Right lobe of liver (tissue), 6 donors: Measurements from ENCODE around the gene FSTL4. TPM values are rescaled to one million over a fixed set of nuclear protein-coding genes. Genes with fewer than 3 reads are reported as not detected.

Experiments used
- ATAC-seq, 4 donors: fragments of 200-7000 bp; cut with Tn5 transposase; one replicate each; pipeline ENCODE4 v1.9.1; 2020; ENCODE audit warnings: mild to moderate bottlenecking in 4 of 4, moderate library complexity in 4 of 4
- DNase-seq, 3 donors: peaks; one replicate each; pipeline ENCODE4 v3.0.0-alpha.2; 2020
- H3K27ac ChIP-seq, 3 donors: fragments of 200-600 bp; one replicate each; pipeline ENCODE4 v1.8.0; 2022
- H3K27me3 ChIP-seq, 2 donors: fragments of 200-600 bp; one replicate each; pipeline ENCODE4 v1.8.0; 2022
- H3K36me3 ChIP-seq, 4 donors: fragments of 200-600 bp; sonication (generic) in 1 of 4; one replicate each; pipeline versions ENCODE4 v1.5.1 to v1.8.0; 2017 to 2022; ENCODE audit warnings: control low read depth in 1 of 4
- H3K4me1 ChIP-seq, 4 donors: fragments of 200-600 bp; sonication (generic) in 1 of 4; one replicate each; pipeline versions ENCODE4 v1.5.1 to v1.8.0; 2017 to 2022; ENCODE audit warnings: control low read depth in 1 of 4
- H3K4me3 ChIP-seq, 3 donors: fragments of 200-600 bp; one replicate each; pipeline ENCODE4 v1.8.0; 2022
- H3K9me3 ChIP-seq, 4 donors: fragments of 200-600 bp; sonication (generic) in 1 of 4; one replicate each; pipeline versions ENCODE4 v1.5.1 to v1.8.0; 2017 to 2022; ENCODE audit warnings: control low read depth in 1 of 4
- CTCF ChIP-seq, 4 donors: fragments of 200-600 bp in 3 of 4; fragments of 450-650 bp in 1 of 4; IDR thresholded peaks; one replicate each; pipeline versions ENCODE4 v1.5.1 to v1.8.0; 2016 to 2022; ENCODE audit warnings: antibody characterized with exemption in 4 of 4, mild to moderate bottlenecking in 2 of 4
- POLR2A ChIP-seq: fragments of 450-650 bp; IDR thresholded peaks from one replicate; pipeline ENCODE4 v1.6.1; 2017; ENCODE audit warnings: antibody characterized with exemption, mild to moderate bottlenecking
- WGBS: methylation state at CpG from one replicate; pipeline ENCODE4 v1.1.6; 2018; ENCODE audit warnings: low coverage, low lambda C conversion rate; ENCODE audit not compliant: insufficient coverage; ENCODE audit errors: missing lambda C conversion rate; 5-methylcytosine and 5-hydroxymethylcytosine counted together
- intact Hi-C, 2 donors: fragments of 100-400 bp; cut with DNase I; formaldehyde crosslinking; loops; one replicate each; pipeline versions ENCODE4 v1.11.2 to v1.14.1; 2022
- total RNA-seq, 6 experiments: library from RNA; depleted of rRNA in 2 of 6; stranded (reverse); fragments of >200 nt in 2 of 6; fragmentation: NEBNext Ultra II Directional in 3 of 6; extraction: Animal tissue kit (Norgen Biotek cat#: 25700) in 3 of 6; gene quantifications; one replicate each; pipeline versions ENCODE4 v1.1.0 to v1.2.4, GENCODE V29; 2016 to 2023
- donor health status: DM: no; HTN: yes; CAD: no.
- donor health status: DM: no; HTN: no; CAD: no.
- donor health status: DM: no; HTN: no; CAD: no.
- donor health status: DM: no; HTN: yes; CAD: no.
- donor health status: DM: no; HTN: yes; CAD: no.

Gene FSTL4
- total RNA-seq, 6 experiments from 2014 or later = 0.62 to 1.3 (median 0.80) TPM; not detected in 3

GRCh38 chr5:133362438-133362837, 249.9 kb downstream of the FSTL4 start:
- H3K9me3 ChIP-seq = no peaks in the 10 kb centered on the region
- WGBS = 67% methylated on average over 6 of the region's 7 CpGs
- H3K36me3 ChIP-seq = no peaks in the 10 kb centered on the region
- intact Hi-C loops = no loop called here
- H3K4me1 ChIP-seq = no peaks in the 10 kb centered on the region
- H3K4me3 ChIP-seq = no peak overlapping the region
- ATAC-seq = no peak
- H3K27ac ChIP-seq = no peak overlapping the region
- no peak for DNase-seq
- H3K27me3 ChIP-seq = no peaks in the 10 kb centered on the region
- TF ChIP-seq POLR2A (no peak), CTCF (IDR thresholded peaks at IDR 0.05) (no peak)

GRCh38 chr5:133361922-133362321, 250.4 kb downstream of the FSTL4 start:
- no peaks in the 10 kb centered on the region for H3K4me1 ChIP-seq
- WGBS = 39% methylated on average over 1 of the region's 1 CpG
- DNase-seq = no peak

GRCh38 chr5:133360693-133361472, 251.5 kb downstream of the FSTL4 start:
- no peak for DNase-seq
- 63% methylated on average over 18 of the region's 18 CpGs for WGBS
- Histone ChIP-seq H3K9me3 (no peaks in the 10 kb centered on the region), H3K27ac (no peak overlapping the region), H3K4me1 (no peaks in the 10 kb centered on the region), H3K36me3 (no peaks in the 10 kb centered on the region), H3K27me3 (no peaks in the 10 kb centered on the region), H3K4me3 (no peak overlapping the region)
- ATAC-seq = no peak
- intact Hi-C loops = no loop called here
- TF ChIP-seq POLR2A = no peak
- no peak for TF ChIP-seq CTCF (IDR thresholded peaks at IDR 0.05)

More at GRCh38 chr5:133361922-133362321, 250.4 kb downstream of the FSTL4 start:
- Histone ChIP-seq H3K27ac (no peak overlapping the region), H3K4me3 (no peak overlapping the region), H3K9me3 (no peaks in the 10 kb centered on the region), H3K36me3 (no peaks in the 10 kb centered on the region), H3K27me3 (no peaks in the 10 kb centered on the region)
- intact Hi-C loops = no loop called here
- no peak for ATAC-seq
- no peak for TF ChIP-seq POLR2A
- no peak for TF ChIP-seq CTCF (IDR thresholded peaks at IDR 0.05)

GRCh38 chr5:133359861-133360260, 252.5 kb downstream of the FSTL4 start:
- Histone ChIP-seq H3K27ac (no peak overlapping the region), H3K4me1 (no peaks in the 10 kb centered on the region), H3K4me3 (no peak overlapping the region), H3K9me3 (no peaks in the 10 kb centered on the region), H3K27me3 (no peaks in the 10 kb centered on the region), H3K36me3 (no peaks in the 10 kb centered on the region)
- DNase-seq (no peak), ATAC-seq (no peak)
- no peak for TF ChIP-seq POLR2A
- TF ChIP-seq CTCF (IDR thresholded peaks at IDR 0.05) = no peak
- intact Hi-C loops = no loop called here
- 63% methylated on average over 8 of the region's 8 CpGs for WGBS
